GM19395 (cell line): Measurements from ENCODE around the gene PTGES2.
"Not testable (repeated sequence)": the region's sequence is repeated elsewhere in the genome, so short reads cannot be mapped to it uniquely, and the experiment has no call there.

Experiments
- ATAC-seq: cut with Tn5 transposase; IDR thresholded peaks from one replicate; pipeline ENCODE4 v1.9.1; 2021; ENCODE audit warnings: mild to moderate bottlenecking, moderate library complexity; ENCODE audit not compliant: unreplicated experiment

PTGES2 gene

DNA sequence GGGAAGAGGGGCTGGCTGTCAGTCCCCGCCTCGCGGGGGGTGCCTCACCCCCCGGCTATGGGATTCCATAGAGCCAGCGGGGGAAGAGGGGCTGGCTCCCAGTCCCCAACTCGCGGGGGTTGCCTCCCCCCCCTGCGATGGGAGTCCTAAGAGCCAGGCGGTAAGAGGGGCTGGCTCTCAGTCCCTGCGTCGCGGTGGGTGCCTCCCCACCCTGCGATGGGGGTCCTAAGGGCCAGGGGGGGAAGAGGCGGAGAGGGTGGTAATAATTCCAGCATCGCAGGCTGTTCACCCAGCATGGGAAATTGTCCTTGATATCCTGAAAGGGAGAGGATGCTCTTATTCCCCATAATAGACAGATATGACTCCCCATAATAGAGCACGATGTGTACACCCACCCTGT lies 12.1 kb upstream of the PTGES2 start:
- no peak for ATAC-seq

DNA sequence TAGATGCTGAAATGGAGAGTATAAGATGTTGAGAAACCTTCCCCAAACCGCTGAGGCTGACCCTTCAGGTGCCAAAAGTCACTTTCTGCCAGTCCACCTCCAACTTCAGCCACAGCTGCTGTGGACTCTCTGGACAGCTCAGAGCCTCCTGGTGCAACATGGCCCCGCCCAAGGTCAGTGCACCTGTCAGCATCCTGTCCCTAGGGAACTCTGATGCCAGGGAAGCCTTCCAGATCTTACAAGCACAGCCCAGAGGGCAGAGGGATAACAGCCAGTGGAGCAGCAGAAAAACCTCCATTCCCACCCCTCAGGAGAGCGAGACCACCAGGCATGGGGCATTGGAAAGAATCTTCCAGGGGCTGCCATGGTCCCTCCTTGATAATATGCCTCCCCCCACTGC lies 10.5 kb upstream of the PTGES2 start:
- ATAC-seq: no peak

DNA sequence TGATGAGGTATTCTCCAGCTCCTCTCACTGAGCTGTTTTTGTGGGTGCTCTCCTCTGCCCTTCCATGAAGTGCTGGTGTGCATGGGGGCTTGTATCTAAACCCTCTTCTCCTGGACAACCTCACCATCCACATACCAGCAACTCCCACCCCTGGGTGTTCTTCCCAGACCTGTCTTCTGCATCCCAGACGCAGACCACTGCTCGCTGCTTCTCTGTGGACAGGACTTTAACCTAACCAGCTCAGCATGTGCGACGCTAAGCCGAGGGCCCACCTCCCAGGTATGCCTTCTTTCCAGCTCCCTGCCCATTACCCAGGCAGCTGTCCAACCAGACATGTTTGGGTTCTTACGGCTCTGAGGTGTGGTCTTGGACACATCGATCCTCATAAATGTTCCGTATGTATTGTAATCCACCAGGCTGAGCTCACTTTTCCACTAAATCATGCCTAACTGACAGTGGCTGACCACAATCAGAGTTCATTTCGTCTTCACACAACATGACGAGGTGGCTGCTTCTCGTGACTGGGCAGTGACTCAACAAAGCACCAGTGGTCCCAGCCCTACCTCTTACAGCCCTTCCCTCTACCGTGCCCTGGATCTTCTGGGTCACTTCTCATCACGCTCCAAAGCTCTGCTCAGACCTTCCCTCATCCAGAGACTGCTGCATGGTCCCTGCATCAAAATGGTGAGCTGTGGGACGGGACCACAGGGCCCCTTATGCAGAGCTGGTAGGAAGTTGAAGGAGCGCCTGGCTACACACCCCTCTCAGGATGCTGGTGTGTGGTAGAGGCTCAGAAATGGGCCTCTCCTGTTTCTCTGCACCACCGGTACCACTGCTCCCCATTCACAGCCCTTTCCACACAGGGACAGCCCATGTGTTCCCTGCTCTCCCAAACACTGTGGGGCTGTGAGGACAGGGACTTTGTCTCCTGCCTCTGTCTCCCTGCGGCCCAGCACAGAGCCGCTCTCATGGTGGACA lies 9.6 kb upstream of the PTGES2 start:
- no peak for ATAC-seq

DNA sequence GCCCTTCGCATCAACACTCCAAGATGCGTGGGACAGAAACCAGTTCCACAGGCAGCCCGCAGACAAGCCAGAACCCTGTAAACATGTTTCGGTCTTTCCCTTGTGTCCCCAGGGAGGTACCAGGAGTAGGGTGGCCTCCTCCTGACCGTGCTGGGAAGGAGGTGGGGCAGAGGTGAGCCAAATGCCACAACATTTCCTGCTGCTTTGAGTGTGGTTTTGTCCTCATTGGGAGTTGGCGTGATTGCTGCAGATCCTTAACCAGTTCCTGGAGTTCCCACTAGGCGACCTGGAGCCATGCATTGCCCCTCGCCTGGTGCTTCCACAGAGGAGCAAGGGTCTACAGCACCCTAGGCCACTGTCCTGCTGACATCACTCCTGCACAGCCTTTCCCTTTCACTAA lies 8.0 kb upstream of the PTGES2 start:
- not testable (repeated sequence) for ATAC-seq

DNA sequence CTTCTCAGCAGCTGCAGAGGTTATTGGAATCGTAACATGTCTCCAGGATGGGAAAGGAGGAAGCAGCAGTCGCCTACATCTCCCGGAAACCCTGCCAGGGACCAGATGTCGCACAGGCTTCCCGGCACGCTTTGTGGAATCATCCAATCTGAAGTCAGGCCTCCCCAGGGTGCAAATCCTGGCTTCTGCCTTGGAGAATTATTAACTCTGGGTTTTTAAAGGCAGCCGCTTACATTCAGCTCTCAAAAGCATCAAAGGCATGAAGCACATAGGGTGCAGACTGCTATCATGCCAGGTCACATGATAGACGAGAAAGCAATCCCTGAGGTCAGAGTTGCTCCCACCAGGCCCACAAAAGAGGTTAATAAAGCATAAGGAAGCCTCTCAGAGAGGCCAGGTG lies 4.6 kb upstream of the PTGES2 start:
- not testable (repeated sequence) for ATAC-seq

DNA sequence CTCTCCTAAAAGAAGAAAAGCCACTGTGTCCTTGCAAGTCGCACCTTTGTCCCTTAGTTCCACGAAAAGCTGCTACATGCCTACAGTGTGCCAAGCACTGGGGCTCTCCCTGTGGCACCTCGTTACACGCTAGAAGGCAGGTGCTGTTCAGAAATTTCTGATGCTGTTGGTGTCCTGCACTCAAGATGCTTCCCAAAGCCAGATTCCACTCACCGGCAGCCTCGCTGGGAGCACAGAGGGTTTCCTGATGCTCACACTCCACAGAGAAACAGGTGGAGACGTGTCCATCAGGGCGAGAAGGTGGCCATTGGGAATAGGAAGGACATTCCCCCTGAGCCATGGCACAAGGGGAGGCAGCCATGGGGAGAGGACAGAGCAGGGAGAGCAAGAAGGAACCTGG lies 3.8 kb upstream of the PTGES2 start:
- ATAC-seq: not testable (repeated sequence)

DNA sequence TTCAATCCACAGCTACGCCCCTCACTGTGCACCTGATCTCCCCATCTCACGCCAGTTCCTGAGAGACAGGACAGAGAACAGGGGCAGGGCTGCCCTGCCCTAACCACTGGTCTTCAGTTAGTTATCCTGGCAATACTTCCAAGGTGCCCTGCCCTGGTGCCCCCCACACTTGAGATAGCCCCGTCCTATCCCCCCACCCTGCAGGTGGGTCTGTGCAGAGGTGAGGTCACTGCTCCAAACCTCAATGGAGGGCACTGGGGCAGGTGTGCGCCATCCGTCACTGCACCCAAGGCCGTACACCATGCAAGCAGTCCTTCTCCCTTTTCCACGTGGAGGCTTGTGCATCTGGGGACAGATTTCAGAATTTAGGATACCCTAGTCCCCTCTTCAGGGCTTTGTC lies 3.1 kb upstream of the PTGES2 start:
- not testable (repeated sequence) for ATAC-seq

DNA sequence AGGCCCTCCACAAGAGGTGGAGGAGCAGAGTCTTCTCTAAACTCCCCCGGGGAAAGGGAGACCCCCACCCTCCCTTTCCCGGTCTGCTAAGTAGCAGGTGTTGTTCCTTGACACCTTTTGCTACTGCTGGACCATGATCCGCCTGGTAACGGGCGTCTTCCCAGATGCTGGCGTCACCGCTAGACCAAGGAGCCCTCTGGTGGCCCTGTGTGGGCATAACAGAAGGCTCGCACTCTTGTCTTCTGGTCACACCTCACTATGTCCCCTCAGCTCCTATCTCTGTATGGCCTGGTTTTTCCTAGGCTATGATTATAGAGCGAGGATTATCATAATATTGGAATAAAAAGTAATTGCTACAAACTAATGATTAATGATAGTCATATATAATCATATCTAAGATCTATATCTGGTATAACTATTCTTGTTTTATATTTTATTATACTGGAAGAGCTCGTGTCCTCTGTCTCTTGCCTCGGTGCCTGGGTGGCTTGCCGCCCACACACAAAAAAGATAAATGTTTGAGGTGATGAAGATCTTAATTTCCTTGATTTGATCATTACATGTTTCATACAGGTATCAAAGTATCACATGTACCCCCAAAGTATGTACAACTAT lies 2.6 kb upstream of the PTGES2 start:
- not testable (repeated sequence) for ATAC-seq

DNA sequence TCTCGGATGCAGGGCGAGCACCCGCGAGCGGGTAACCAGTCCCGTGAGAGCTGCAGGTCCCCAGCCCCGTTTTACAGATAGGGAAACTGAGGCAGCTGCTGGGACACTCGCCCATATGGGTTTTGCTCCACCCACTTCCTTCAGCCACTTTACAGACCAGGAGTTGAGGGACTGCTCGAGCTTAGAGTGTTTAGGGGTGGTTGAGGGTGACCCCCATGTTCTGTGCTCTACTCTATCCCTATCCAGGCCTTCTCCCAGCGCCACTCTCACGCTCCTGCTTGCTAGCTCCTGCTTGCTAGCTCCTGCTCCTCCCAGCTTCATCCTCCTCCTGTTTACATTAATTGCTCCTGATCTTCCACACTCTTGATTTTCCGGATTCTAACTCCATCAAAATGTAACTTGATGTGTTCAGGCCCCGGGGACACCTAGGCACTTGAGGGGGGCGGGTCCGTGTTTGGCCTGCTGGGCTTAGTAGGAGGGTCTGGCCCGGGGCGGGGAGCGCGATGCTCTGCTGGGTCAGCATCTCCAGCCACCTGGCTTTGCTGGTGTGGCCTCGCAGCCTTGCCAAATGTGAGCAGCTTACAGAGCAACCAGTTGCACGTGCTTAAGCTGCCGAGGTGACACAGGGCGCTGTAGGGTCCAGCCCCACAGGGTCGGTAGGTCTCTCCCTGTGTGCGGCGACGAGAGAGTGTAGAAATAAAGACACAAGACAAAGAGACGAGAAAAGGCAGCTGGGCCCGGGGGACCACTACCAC lies 1.5 kb upstream of the PTGES2 start:
- no peak for ATAC-seq

DNA sequence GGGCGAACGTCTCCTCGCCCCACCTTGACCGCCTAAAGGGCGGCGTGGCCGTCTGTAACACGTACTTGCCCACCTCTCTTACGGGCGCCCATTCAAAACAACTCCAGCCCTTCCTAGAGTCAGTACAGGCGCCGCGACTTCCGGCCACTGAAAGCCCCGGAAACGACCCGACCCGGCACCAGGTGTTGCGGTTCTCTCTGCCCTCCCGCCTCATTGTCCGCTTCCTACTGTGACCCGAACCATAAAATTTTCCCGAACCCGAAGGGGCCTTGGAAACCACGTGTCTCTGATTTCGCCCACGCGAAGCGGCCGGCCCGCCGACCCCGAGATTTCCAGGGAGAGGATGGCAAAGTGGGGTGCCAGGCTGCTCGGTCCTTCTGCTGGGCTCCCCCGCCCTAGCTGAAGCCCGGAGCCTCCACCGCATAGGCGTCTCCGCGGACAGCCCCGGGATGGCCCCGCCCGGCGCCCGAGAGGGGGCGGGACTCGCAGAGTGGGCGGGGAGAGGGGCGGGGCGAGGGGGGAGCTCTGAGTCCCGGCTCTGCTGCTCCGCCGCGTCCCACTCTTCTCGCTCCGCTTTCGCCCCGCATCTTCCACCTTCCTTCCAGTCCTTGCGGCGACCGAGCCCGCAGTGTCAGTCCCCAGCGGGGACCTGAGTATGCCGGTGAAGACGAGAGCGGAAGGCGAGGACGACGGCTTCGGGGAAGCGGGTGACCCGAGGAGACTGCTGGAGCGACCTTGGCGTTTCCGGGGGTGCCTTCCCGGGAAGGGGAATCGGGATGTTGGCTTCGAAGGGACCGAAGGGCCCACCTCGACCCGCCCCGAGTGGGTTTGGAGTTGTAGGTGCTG lies 684 bp upstream of the PTGES2 start:
- peak; percentile 72 for ATAC-seq

DNA sequence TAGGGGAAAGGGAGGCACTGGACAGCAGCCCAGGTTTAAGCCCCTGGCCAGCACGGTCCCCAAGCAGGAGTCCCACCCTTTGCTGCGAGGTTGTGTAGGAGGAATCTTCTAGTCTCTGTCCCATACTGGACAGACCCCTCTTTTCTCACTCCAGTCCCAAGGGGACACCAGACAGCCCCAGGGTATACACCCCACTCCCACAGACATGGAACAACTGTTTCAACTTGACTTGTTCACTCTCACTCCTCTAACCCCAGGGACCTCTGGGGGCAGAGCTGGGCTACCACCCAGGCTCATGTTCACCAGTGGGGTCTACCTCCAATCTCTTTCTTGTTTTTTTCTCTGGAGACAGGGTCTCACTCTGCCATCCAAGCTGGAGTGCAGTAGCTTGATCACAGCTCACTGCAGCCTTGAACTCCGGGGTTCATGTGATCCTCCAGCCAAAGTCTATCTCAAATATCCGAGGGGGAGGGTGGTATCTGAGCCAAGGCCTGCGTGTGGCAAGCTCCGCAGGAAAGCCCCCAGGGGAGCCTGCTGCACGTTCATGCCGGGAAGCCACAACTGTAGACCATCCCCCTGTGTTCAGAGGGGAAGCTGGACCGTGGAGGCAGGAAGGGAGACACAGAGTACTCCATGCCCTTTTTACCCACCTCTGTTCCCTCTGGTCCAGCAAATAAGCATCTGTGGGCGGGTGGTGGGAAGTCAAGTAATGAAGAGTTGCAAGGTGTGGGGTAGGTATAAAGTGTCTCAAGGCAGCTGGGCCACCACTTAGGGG lies 1.8 kb downstream of the PTGES2 start:
- ATAC-seq: no peak

DNA sequence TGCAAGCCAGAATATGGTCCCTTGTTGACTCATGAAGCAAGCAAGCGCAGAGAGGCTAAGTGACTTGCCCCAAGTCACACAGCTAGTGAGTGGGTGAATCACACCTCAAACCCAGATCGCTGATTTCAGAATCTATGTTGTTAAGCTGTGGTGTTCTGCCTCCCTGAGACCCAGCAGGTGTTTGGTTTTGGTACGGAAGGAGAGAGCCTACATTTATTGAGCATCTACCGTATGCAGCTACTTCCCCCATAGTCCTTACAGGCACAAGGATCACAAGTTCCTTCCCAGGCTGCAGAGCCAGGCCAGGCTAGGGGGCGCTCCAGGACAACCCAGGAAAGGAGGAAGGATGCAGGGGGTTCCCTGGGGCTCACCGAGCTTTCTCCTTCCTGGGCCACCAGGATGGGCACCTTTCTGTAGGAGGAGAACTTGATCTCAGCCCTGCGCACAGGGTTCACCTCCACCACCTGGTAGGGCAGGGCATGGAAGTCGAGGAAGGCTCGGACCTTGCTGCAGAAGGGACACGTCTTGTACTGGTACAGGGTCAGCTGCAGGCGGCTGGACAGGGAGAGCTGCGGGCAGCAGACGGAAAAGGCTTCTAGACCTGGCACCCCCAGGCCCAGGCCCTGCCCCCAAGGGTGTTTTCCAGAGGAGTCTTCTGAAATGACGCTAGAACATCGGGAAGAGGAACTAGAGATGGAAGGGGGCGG lies 2.5 kb downstream of the PTGES2 start:
- ATAC-seq: no peak

DNA sequence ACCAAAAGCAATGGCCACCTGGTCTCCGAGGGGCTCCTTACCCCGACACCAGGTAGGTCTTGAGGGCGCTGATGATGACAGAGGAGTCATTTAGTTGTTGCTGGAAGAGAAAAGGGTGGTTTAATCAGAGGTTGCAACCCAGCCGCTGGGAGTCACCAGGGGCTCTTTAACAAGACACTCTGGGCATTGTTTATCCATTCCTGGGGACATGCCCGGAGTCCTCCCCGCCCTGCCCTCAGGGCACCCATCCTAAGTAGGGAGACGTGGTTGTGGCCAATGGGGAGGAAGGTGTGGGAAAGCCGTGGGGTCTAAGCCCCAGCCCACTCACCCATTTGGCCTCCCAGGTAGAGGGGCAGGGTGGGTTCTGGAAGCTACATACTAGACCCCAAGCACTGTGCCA lies 3.1 kb downstream of the PTGES2 start:
- no peak for ATAC-seq

DNA sequence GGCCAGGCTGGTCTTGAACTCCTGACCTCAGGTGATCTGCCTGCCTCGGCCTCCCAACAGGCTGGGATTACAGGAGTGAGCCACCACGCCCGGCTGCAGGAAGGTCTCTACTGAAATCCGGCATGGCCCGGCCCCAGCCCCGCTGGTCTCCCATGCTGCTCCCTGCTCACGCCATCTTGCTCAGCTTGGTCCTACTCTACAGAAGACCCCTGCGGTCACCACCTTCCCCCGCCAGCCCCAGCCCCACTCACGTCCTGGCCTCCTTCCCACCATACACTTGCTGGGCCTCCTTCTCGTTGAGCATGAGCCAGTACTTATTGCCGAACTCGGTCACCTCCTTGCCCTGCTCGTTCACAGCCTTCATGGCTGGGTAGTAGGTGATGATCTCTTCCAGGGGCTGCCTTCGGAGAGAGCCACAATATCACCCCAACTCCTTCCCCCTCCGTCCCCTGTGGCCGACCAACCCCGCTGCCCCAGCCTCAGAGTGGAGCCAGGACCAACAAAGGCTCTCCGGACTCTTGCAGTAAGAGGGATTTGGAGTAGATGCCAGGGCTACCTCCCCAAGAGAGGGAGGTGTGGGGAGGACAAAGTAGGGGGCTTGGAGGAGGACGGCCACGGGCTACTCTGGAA lies 4.0 kb downstream of the PTGES2 start:
- no peak for ATAC-seq

DNA sequence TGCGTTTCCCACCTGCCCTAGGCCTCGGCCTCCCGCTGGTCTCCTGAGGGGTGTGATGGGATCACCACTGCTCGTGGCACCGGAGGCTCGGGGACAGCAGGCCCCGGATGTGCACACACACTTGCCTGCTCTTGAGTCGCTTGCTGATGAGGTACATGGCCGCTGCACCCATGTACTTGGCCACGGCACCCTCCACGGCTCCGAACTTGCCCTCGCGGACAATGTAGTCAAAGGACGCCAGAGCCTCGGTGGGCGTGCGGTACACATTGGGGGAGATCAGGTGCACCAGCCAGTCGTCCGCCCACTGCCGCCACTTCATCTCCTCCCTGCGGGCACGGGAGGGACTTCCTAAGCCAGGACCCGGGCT lies 4.7 kb downstream of the PTGES2 start:
- ATAC-seq: no peak

DNA sequence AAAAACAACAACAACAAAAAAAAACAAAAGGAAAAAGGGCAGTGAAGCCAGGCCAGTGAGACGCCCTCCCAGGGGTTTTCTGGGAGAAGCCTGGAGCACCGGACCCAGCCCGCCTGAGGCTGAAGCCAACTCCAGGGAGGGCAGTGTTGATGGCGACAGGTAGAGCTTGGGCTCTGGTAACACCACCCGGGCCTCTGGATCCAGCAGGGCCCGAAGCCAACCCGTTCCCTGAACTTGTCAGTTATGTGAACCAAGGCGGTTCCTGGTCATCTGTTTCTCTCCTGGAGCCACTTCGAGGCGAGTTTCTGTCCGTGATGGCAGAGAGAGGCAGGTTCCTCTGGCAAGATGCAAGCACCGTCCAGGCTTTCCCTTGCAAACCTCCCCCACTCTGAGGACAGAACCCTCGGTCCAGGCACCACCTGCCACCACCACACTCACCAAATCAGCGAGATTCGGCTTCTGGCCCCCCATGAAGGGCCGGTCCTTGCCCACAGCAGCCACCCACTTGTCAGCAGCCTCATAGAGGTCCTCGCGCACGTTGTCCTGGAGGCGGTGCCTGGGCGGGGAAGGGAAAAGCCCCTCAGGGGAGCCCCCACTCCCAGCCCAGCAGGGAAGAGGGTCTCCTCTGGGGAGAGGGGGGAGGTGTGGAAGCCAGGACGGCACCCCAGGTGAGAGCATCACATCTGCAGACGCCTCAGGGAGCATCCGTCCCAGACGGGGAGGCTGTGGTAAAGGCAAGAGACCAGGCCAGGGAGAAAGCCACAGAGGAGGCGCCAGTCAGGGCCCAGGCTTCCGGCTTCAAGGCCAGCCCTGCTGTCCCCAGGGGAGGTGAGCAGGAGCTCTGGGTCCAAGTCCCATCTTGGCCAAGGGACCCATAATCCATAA lies 5.4 kb downstream of the PTGES2 start:
- no peak for ATAC-seq

DNA sequence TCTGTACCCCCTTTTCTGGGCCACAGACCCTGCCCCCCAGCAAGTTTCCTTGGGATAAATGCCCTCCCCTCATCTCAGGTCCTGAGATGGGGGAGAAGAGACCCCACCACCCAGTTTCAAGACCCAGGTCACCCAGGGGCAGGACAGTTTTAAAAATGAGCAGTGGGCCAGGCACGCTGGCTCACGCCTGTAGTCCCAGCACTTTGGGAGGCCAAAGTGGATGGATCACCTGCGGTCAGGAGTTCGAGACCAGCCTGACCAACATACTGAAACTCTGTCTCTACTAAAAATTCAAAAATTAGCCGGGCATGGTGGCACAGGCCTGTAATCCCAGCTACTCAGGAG lies 6.1 kb downstream of the PTGES2 start:
- ATAC-seq: no peak
